ENCODE results near the gene USH2A.

Gene USH2A

DNA sequence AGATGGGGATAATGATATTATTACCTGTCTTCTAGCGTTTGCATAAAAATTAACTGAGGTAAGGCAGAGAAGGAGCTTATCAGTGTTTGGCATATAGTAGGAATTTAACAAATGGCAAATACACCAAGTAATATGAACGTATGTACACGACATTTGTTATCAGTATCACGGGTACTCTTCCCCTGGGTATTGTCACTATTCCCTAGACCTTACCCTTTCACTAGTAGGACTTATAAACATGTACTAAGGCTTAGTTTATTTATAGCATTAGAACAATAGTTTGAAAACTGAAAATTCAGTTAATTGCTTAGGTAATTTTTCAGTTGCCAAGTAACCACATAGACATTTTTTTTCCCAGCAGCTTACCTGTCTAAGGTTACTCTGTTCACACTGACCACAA, 669.1 kb downstream of the USH2A start:
- DNase-seq: no peak

DNA sequence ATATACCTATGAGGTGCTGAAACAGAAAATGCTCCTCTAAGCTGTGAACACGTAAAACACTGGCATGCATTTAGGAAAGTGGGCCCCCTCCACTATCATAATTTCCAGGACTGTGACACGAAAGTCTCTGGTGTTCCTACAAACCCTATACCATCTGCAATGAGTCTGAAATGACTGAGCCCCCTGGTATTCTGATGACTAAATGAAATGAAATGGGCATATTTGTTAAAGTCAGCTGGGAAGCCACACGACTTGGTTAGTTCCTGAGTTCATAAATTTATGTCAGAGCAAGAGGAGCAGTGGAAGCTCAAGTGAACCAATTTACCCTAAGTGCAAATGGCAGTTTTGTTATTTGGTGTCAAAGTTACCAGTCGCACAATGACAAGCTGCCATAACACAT, 673.8 kb downstream of the USH2A start:
- no peak for DNase-seq

DNA sequence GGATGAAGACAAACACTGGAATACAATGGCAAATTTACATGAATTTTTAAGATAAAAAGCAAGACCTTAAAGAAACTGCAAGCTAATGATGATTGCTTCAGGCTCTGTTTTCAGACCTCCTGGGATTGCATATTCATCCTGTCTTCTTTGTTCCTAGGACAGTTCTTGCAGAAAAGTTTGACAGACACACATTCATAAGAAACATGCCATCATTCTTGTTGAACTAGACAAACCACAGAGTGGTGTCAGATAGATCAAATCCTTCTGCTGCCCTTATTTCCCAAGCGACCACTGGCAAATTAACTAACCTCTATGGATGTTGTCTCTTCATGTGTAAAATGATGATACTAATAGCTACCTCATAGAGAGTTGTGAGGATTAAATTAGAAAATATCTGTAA, 674.8 kb downstream of the USH2A start:
- no peak for DNase-seq

DNA sequence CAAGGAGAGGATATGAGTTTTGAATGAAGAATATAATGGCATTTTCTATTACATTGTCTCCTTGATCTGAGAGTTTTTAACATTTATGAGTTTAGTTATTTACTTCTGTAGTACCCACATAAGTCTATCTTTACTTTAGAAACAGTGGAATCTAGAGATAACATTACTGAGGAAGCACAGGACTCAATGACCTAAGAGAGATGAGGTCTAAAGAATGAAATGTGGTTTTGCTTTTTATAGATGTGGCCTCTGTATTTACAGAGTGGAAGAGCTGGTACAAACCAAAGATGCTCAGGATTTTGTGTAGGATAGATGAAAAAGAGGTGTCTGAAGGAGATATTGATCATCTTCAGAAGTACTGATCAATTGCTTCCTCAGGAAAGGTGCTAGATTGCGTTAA, 678.8 kb downstream of the USH2A start:
- no peak for DNase-seq

DNA sequence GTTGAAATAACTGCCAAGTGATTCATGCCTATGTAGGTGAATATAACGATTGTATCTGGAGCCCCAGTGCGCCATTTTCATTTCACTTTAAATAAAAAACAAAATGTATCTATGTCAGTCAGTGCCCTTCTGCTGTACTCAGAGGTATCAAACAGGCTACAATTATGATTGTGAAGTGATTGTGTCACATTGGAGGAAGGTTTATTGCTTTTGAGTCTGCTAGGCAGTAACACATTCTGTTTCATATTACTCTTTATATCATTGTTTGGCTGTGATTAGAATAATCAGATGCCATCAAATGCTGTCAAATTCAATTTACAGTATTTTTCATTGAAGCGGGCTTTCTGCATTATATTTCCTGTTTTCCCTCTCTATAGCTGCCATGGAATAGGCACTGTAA, 684.2 kb downstream of the USH2A start:
- DNase-seq: no peak

DNA sequence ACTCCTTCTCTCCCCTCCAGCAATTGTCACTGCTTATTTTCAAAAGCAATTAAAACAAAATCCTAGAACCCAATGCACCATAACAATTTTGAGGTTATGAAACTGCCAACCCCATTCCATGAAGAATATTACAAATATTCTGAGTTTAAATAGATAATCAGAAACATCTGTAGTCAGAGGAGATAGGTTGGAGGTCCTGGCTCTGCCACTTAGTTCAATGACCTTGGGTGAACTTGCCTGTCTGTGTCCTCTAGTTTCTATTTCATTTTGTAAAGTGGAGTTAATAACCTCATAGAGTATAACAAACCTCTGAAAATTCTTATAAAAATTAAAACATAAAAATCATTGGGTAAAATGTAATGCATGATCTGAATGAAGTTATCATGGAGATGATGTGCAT, 691.5 kb downstream of the USH2A start:
- DNase-seq: no peak

DNA sequence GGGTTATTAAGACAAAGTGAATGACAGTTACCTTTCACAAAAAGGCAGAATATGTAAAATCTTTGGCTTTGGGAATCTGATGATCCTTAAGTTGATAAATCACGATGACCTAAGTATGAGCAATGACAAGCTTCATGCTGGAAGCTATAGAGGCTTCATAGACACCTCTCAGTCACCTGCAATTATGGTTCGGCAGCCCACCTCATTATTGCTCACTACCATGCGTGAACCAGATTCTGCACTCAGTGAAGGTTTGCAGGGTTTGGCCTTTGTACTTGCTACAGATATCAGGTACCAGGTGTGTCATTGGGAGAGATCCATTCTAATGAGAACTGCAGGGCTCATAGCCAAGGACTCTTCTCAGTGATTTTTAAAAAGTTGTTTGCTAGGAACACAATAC, 692.6 kb downstream of the USH2A start:
- no peak for DNase-seq

DNA sequence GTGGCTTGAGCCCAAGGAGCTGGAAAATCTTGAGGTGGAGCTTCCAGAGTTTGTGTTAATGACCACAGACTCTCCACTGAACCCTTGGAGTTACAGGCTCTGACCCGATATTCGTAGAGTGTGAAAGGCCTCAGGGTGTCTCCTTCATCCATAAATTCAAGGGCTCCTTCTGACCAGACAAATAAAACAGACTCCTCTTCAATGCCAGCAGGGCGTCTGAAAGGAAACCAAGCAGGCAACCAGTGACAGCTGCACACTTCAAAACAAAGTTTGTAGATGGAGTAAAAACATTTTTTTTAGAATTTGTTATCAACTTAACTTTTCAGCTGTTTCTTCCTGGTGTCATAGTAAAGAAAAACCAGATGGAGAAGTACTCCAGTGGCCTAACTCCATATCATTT, 695.1 kb downstream of the USH2A start:
- no peak for DNase-seq

DNA sequence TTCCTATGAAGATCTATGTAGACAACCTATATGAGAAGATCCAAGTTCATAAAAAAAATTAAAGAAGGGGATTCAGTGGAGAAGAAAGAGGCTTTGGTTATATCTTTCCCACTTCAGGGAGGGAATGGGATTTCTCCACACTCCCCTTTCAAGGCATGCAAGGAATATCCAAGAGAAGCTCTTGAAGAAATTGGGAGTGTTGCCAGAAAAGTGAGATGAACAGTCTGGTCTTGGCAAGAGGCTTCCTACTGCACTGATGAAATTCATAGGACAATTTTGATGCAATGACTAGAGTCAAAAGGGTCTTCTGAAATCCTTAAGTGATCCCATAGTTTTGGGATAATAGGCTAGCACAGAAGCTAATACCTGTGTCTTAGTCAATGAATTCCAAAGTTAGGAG, 703.1 kb downstream of the USH2A start:
- no peak for DNase-seq

DNA sequence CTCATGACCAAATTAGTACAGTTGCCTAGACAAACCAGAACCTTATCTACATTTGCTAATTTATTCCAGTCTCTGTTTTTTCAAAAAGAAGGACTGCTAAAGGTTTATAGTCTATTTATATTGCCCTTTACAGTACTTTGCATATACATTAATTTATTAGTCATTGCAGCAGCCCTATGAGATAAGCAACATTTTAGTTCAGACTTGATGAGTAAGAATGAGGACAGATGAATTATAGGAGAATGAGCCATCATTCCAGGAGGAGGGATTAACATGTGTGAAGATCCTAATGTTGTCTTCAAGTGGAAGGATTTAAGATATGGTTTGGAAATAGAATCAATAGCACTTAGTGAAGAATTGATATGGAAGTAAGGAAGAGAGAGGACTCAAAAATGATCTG, 703.7 kb downstream of the USH2A start:
- no peak for DNase-seq

DNA sequence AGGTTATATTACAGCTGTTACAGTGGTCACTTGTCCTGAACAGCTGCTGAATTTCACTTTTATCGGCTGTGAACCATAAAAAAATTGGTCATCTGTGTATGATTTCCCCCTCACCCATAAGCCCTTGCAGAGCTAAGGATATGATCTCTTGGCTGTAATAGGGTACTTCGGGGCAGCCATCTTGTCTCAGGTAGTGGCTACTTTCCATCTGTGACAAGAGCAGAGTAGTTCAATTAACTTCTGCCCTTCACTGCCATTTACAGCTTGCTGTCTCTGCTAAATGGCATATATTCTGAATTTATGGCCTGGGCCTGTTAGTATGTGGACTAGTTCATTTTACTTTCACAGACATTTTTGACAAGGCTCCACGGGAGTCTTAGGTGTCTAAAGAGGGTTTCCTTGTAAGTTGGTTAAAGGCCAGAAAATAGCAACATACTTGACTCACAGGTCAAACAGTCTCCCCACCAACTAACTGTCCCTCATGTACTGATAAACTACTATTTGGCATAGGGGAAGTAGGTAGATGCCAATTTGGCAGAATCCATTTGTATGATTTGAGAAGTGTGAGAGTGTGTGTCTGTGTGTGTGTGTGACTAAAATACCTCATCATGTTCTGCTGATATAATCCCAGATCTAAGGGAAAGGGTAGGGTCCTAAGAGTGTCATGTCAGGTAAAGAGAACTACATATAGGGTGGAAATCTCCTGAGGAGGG, 704.5 kb downstream of the USH2A start:
- no peak for DNase-seq

DNA sequence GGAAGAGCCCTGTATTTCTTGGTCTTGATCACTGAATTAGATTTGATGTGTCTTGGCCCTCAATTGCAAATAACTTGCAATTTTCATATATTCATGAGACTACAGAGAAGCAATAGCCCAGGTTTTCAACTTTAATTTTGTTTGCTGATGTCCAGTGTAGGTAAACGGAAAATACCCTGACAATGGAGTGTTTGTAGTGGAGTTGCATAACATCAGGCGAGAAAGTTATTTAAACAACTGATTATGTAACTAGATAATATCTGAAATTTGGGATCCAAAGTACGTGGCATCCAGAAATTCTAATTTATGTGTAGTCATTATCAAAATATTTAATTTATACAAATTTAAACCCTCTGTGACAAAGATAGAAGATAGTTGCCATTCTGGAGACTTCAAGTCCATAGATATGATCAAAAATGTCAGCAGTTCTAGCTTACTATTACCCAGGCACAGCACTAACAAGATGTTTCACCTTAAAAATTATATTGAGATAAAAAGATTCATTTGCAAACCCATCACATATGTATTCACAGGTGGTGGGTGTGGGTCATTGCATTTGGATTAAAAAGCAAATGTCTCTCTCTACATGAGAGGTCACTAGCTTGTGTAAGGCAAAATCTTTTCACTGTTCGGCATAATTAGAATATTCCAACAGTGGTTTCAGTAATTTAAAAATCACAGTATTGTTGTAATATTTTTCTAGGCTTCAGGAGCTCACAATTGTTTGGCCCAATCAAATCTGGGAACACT, 705.4 kb downstream of the USH2A start:
- no peak for DNase-seq

DNA sequence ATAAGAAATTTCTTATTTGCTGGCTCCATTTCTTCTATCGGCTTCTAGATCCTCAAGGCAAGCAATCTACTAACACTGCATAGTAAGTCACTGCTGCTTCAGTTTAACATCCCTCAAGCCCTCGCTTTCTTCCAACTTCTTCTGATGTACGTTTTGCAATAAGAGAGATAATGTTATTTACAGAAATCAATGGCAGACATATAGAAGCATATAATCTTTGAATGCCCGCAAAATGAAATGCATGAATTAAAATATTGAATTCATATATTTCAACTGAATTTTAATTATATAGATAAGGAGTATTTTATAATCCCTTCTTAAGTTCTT, 712.4 kb downstream of the USH2A start:
- DNase-seq: no peak

DNA sequence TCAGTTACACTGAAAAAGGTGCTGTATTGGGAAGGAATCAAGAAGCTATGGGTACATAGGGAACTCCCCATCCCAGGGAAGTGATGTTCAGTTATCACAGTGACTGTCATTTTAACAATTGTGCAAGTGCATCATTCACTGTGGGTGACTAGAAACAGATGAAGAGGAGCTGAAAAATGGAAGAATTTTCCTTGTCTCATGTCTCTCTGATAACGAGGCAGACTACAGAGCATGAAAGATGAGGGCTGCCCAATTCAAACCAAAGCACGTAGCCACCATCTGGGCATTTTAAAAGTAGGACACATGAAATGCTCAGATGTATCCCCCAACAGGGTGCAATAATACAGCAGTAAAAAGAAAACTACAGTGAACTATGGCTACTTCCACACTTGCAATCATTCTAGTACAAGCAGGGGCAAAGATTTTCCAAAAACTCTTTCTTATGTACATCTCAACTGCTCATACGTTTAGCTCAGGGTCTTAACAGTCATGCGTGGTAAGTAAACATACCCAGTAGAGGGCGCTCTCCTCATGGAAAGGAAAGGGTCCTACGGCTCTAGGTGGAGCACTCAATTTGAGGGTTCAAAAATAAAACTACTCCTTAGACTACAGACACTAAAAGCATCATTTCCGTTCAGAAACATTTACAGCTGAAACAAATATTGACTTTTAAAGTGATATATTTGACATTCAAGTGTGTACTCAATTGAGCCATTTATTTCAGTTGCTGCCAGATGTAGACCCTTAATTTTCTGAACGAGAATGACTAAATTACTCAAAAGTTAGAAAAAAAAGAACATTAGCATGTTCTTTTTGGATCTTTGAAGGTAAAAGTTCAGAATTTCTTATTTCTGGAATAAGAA, 713.0 kb downstream of the USH2A start:
- peak; percentile 24 for DNase-seq

DNA sequence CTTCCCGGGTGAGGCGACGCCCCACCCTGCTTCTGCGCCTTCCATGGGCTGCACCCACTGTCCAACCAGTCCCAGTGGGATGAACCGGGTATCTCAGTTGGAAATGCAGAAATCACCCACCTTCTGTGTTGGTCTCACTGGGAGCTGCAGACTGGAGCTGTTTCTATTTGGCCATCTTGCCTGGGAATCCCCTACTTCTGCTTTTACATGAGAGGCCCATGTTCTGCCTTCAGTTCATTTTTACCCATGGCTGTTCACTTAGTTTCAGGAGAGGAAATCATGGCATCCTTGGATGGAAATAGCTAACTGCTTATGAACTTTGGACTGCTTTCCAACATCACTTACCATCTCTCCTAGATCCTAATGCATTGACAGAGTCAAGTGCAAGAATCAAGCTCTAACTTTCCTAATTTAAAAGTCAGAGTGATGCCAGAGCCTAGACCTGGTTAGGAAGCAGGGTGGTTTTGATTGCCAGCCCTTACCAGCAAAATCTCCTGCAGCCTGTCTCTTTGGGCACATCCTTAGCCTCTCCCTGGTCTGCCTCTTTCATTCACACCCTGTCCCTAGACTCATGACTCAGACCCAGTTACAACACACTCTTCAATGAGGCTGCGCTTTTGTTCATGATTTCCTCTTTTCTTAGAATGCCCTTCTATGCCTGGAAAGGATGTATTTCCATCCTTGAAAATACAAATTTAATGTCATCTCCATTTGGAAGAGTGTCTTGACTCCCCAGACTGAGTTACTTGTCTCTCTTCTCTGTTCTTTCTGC, 719.0 kb downstream of the USH2A start:
- DNase-seq: no peak

DNA sequence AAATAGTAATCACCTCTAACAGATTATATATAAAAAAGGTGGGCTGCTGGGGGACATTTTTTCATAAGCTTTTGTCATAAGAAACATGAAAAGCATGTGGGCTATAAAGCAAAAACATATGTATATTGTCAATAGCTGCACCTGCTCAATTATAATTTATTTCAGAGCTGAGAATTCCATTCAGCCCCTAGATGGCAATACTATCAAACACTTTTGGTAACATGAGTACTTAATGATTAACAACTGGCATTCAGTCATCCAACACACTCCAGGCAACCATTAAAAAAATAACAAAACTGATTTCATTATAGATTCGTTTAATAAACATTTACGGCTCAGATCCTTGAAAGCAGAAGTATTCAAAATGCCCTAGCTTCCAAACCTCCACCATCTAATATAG, 741.0 kb downstream of the USH2A start:
- DNase-seq: no peak

DNA sequence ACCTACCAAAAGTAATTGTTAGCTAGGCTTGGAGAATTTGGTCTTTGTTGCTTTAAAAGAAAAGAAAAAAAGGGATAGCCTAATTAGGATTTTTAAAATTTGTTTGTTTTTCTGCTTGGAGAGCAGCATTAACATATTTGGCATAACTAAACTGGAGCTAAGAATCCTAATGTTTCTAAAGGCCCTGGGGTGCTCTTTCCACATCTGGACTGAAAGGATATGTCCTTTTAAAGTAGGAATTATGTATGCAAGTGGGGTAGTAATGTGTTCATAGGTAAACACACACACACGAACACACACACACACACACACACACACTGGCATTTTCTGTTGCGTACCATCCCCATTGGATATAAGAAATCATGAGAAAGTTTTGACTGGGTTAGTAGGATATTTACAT, 742.2 kb downstream of the USH2A start:
- no peak for DNase-seq

DNA sequence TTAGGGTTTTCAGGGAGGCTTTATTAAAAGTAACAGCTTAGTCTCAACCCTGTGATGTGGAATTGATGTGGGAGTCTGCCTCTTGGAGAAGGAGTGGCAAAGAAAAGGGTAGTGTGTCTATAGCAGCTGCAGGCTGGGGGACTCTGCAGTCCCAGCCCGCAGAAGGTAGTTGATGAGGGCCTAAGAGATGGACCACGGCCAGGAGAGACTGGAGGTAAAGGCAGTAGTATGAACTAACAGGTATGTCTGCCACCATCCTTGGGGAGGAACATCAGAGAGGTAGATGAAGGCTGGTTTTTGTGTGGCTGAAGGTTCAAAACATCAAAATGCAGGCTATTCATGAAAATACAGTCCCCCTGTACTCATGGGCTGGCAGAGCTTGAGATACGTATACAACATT, 744.0 kb downstream of the USH2A start:
- DNase-seq: no peak

DNA sequence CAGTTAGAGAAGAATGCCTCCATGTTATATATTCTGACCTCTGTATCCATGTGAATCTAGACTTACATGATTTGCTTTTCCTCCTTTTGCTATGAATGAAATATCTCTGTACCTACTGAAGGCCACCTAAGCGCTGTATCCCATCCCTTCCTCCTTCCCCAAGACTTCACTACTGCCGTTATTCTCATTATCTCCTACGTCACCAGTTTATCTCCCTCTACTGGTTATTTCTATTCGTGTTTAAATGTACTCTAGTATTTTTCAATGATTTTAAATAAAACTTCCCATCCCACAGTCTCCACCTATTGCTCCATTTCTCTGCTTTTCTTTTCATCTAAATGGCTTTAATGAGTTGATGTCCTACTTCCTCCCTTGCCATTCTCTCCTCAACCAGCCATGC, 746.1 kb downstream of the USH2A start:
- no peak for DNase-seq

DNA sequence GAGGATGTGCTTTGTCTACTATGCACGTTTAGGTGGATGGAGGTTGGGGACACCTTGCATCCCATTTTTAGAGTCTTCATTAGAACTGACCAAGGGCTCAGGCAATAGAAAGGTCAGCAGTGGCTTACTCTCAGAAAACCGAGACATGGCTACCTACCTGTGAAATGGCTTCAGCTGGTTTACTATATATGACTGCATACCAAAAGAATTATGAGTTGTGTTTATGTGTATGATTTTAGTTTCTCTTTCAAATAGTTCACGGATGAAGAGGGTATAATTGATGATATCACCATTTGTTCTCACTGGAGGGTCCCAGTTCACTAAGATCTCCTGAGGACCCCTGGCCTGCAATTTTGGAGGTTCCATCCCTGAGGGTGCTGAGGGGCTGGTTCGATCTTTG, 749.3 kb downstream of the USH2A start:
- DNase-seq: no peak

DNA sequence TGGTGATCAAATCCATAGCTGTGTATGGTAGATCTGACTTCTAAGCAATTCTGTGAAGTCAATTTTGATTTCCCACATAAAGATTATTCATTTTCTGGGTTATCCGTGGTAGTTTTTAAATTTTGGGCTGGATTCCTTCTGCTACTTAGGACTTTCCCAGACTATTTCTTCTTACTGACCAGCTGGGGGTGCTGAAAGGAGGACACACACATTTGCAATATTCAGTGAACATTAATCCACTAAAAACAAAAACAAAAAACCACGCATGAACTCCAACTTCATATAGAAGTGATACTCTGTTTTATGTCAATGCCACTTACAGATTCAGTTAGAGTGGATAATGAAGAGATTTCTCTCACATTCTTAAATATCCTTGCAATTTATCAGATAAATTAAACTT, 750.8 kb downstream of the USH2A start:
- DNase-seq: no peak

DNA sequence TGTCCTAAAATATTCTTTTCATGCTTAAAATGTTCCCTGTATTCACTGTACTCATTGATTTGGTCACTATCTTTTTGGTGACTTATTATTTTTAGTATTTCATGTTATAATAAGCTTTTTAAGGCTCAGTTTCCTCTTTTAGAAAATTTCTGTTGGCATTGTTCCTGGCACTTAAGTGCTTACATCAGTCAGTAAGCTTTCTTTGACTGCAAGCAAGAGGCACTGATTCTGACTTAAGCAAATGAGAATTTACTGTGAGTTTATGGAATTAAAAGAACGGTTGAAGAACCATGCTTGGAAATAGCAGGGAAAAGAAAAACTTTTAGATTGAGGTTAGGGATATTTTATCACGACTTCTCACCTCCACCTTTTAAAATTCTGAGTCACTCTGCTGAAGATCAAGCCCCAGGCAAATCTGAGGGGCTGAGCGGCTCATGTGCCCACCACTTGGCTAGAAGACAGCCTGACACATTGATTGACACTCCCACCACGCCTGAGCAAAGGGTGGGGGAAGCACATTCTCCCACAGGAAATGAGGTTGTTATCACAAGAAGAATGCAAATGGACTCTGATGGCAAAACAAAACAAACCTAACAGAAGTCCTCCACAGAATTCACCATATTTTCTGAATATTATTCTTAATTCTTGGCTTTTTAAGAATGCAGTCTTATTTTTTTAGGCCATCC, 753.3 kb downstream of the USH2A start:
- DNase-seq: no peak

DNA sequence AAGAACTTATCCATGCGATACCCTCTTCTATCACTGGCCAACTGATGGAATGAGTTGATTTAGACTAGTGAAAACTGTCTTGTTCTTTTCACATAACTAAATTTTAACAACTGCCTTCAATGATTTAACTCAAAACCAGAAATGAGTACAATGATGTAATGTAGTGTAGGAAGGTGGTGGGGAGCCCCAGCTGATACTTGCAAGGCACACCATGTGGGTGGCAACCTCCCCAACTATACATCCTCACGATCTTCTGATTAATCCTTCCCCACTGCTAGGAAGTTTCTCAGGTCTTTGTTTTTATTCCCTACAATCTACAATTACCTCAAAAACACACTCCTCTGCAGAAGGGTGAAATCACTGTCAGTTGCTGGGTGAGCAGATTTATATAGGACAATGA, 755.5 kb downstream of the USH2A start:
- DNase-seq: no peak

Data from stimulated activated CD8-positive, alpha-beta memory T cell treated with anti-CD3 and anti-CD28 coated beads, Interleukin-4, amount 100 ng/mL, for 48 hours (primary cell).